ENCODE results near the gene RALGAPA1. TPM values are rescaled to one million over a fixed set of nuclear protein-coding genes. Genes with fewer than 3 reads are reported as not detected.
A peak's percentile ranks its signal among the peaks of the same experiment; 100 is the strongest.

Gene RALGAPA1
- total and polyA plus RNA-seq, 2 experiments from 2014 or later: 7.5 to 22.2 TPM

DNA sequence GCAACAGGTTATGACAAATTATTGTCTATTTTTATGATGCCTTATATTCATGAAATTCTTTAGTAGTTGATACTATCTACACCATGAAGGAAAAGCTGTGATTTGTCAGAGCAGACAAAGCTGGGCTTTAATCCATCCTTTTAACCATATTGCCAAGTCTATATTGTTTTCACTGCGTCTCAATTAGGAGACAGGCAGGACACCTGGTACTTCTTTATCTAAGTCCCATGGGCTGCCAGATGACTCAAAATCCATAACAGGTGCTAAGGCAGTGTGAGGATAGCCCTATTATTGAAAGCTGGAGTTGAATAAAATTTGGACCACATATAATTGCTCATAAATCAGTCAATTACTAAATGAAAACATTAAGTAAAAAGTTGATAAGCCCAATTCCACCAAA, 252.5 kb downstream of the RALGAPA1 start:
- TF ChIP-seq EZH2phosphoT487 (IDR thresholded peaks at IDR 0.05; ENCODE audit: insufficient read depth, low read depth) (no peak), EZH2 (IDR thresholded peaks at IDR 0.05; ENCODE audit: insufficient read depth, poor library complexity, severe bottlenecking) (no peak)
- no peak overlapping the region for H3K27ac ChIP-seq
- 66 to 80% methylated on average over 1 of the region's 1 CpG for WGBS, 2 experiments (ENCODE audit: low coverage in 1 of 2, low lambda C conversion rate in 2 of 2, missing lambda C conversion rate in 2 of 2)

DNA sequence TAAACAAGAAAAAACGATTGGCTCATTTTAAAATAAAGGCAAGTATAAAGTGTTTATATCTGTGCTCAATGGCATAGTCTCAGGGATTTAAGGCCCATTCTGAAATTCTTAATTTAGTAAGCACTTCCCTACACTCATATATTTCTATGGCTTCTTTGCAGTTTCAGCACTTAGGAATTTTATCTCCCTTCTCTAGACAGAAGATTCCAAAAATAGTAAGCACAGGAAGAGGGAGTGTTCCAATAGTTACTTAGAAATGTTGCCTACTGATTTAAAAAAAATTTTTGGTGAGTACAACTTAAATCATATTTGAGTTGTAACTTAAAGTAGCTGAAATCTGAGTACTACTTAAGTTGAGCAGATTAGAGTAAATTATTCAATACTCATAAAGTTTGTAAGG, 255.3 kb downstream of the RALGAPA1 start:
- Histone ChIP-seq H3K4me2 (ENCODE audit: unreplicated experiment) (peak overlapping the region; percentile 26), H3K79me2 (ENCODE audit: insufficient read depth) (no peaks in the 10 kb centered on the region), H2AFZ (no peak overlapping the region), H3K4me1 (ENCODE audit: insufficient read depth) (peaks cover 11% of the 10 kb centered on the region), H3K36me3 (ENCODE audit: low read depth) (0 out of 2 replicates have a peak, but pooled peaks cover under 1% of the 10 kb centered on the region), H3K9ac (no peak overlapping the region), H3K27me3 (replicated peaks; ENCODE audit: insufficient read depth) (no peaks in the 10 kb centered on the region), H3K9me3 (ENCODE audit: low read depth) (no peaks in the 10 kb centered on the region), H4K20me1 (ENCODE audit: insufficient read depth) (no peaks in the 10 kb centered on the region), H3K9me2 (ENCODE audit: insufficient read depth) (no peaks in the 10 kb centered on the region), H3K27ac (no peak overlapping the region), H3K4me3 (no peak overlapping the region), H3F3A (ENCODE audit: insufficient read depth) (peaks cover 24% of the 10 kb centered on the region; the same call in 1 of the 2 replicates)
- no peak for TF ChIP-seq EZH2 (IDR thresholded peaks at IDR 0.05; ENCODE audit: insufficient read depth, poor library complexity, severe bottlenecking)
- TF ChIP-seq EZH2phosphoT487 (IDR thresholded peaks at IDR 0.05; ENCODE audit: insufficient read depth, low read depth): no peak
- 43 to 60% methylated on average over 1 of the region's 1 CpG for WGBS, 2 experiments (ENCODE audit: low coverage in 1 of 2, low lambda C conversion rate in 2 of 2, missing lambda C conversion rate in 2 of 2)
- in situ Hi-C loops (cut with MboI): no loop called here
- peak; percentile 55 for DNase-seq

More for the DNA sequence above, 252.5 kb downstream of the RALGAPA1 start:
- Histone ChIP-seq H3K4me2 (ENCODE audit: unreplicated experiment) (no peak overlapping the region), H3K4me3 (no peak overlapping the region), H3K9me2 (ENCODE audit: insufficient read depth) (no peaks in the 10 kb centered on the region), H3K27me3 (replicated peaks; ENCODE audit: insufficient read depth) (no peaks in the 10 kb centered on the region), H3K36me3 (ENCODE audit: low read depth) (no peaks in the 10 kb centered on the region), H3K4me1 (ENCODE audit: insufficient read depth) (peaks cover 11% of the 10 kb centered on the region), H3K9me3 (ENCODE audit: low read depth) (no peaks in the 10 kb centered on the region), H2AFZ (no peak overlapping the region), H3K79me2 (ENCODE audit: insufficient read depth) (no peaks in the 10 kb centered on the region), H3K9ac (no peak overlapping the region), H3F3A (ENCODE audit: insufficient read depth) (peaks cover 24% of the 10 kb centered on the region; the same call in 1 of the 2 replicates), H4K20me1 (ENCODE audit: insufficient read depth) (no peaks in the 10 kb centered on the region)
- in situ Hi-C loops (cut with MboI): no loop called here
- no peak for DNase-seq

- Histone ChIP-seq H3K27me3 (replicated peaks; ENCODE audit: insufficient read depth) (no peaks in the 10 kb centered on the region), H2AFZ (no peak overlapping the region), H3K9ac (no peak overlapping the region), H3F3A (ENCODE audit: insufficient read depth) (peaks cover 24% of the 10 kb centered on the region; the same call in 1 of the 2 replicates), H3K79me2 (ENCODE audit: insufficient read depth) (no peaks in the 10 kb centered on the region), H3K9me3 (ENCODE audit: low read depth) (no peaks in the 10 kb centered on the region), H3K27ac (no peak overlapping the region), H4K20me1 (ENCODE audit: insufficient read depth) (no peaks in the 10 kb centered on the region), H3K36me3 (ENCODE audit: low read depth) (0 out of 2 replicates have a peak, but pooled peaks cover 3% of the 10 kb centered on the region), H3K4me2 (ENCODE audit: unreplicated experiment) (no peak overlapping the region), H3K9me2 (ENCODE audit: insufficient read depth) (no peaks in the 10 kb centered on the region), H3K4me1 (ENCODE audit: insufficient read depth) (peaks cover 11% of the 10 kb centered on the region), H3K4me3 (no peak overlapping the region)
- WGBS, 2 experiments (ENCODE audit: low coverage in 1 of 2, low lambda C conversion rate in 2 of 2, missing lambda C conversion rate in 2 of 2): 93 to 95% methylated on average over 1 of the region's 1 CpG
- in situ Hi-C loops (cut with MboI): no loop called here
- TF ChIP-seq EZH2 (IDR thresholded peaks at IDR 0.05; ENCODE audit: insufficient read depth, poor library complexity, severe bottlenecking) (no peak), EZH2phosphoT487 (IDR thresholded peaks at IDR 0.05; ENCODE audit: insufficient read depth, low read depth) (no peak)
- no peak for DNase-seq
Observed at GRCh38 chr14:35551081-35551480, 258.0 kb downstream of the RALGAPA1 start.

- H4K20me1 ChIP-seq (ENCODE audit: insufficient read depth): no peaks in the 10 kb centered on the region
- no peaks in the 10 kb centered on the region for H3K79me2 ChIP-seq (ENCODE audit: insufficient read depth)
- DNase-seq: no peak
- no peaks in the 10 kb centered on the region for H3K9me3 ChIP-seq (ENCODE audit: low read depth)
- WGBS, 2 experiments (ENCODE audit: low coverage in 1 of 2, low lambda C conversion rate in 2 of 2, missing lambda C conversion rate in 2 of 2): 81 to 82% methylated on average over 4 of the region's 4 CpGs
- H3K9ac ChIP-seq: no peak overlapping the region
- no peak overlapping the region for H3K27ac ChIP-seq
- in situ Hi-C loops (cut with MboI): no loop called here
- H3K27me3 ChIP-seq (replicated peaks; ENCODE audit: insufficient read depth): no peaks in the 10 kb centered on the region
- H3K4me2 ChIP-seq (ENCODE audit: unreplicated experiment): no peak overlapping the region
- no peak overlapping the region for H2AFZ ChIP-seq
- H3K4me1 ChIP-seq (ENCODE audit: insufficient read depth): peaks cover 11% of the 10 kb centered on the region
- peaks cover 13% of the 10 kb centered on the region; the same call in 1 of the 2 replicates for H3F3A ChIP-seq (ENCODE audit: insufficient read depth)
- peaks cover 3% of the 10 kb centered on the region; the same call in 1 of the 2 replicates for H3K36me3 ChIP-seq (ENCODE audit: low read depth)
- H3K4me3 ChIP-seq: no peak overlapping the region
- no peak for TF ChIP-seq EZH2phosphoT487 (IDR thresholded peaks at IDR 0.05; ENCODE audit: insufficient read depth, low read depth)
- TF ChIP-seq EZH2 (IDR thresholded peaks at IDR 0.05; ENCODE audit: insufficient read depth, poor library complexity, severe bottlenecking): no peak
- H3K9me2 ChIP-seq (ENCODE audit: insufficient read depth): no peaks in the 10 kb centered on the region
Observed at GRCh38 chr14:35549551-35549950, 259.5 kb downstream of the RALGAPA1 start.

All from GM23248 (cell line).